ENCODE data around the gene COX15.

DNA sequence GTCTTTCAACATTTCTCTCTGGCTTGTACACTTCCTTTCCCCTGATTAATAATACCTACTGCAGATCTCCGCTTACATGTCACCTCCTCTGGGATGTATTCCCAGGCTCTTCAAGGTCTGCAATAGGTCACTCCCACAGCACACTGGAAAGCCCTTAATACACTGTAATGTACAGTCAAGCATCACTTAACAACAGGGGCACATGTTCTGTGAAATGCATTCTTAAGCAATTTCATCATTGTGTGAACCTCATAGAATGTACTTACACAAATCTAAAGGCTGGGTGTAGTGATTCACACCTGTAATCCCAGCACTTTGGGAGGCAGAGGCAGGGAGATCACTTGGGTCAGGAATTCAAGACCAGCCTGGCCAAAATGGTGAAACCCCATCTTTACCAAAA, 1.9 kb downstream of the COX15 start:
- no peak for TF ChIP-seq CTCF (IDR thresholded peaks at IDR 0.05; ENCODE audit: low read length)
- no peak for TF ChIP-seq EZH2 (IDR thresholded peaks at IDR 0.05; ENCODE audit: borderline replicate concordance, low read length)

Measured in OCI-LY1 (cell line).